ENCODE results near the gene PTK6. TPM values are rescaled to one million over a fixed set of nuclear protein-coding genes. Genes with fewer than 3 reads are reported as not detected.

The PTK6 gene
- total RNA-seq, 1 experiment from 2014 or later, result 6.7 TPM

DNA sequence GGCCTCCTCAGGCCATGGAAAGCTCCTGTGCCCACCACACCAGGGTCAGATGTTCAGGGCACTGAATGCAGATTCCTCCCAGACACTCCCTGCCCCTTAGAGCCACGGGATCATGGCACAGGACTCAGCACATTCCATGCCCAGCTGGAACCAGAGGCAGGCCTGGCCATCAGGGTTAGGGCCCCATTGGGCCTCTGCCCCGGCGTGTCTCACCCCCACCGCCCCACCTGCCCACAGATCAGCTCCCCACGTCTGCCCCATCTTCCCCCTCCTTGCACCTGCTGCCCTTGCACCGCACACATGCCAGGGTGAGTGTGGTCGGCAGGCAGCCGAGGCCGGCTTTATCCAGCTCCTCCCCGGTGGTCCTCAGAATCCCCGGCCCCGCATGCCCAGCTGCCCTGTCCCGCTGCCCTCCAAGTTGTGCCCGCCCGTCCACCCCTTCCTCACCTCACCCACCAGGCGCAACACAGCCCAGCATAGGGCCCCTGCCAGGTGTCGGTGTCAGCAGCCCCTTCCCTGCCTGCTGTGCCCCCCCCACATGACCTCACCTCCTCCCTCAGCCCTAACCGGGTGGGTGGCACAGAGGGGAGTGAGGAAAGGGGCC lies 12.6 kb upstream of the PTK6 start:
- no peaks in the 10 kb centered on the region for H3K9me3 ChIP-seq (ENCODE audit: control insufficient read depth in 1 of 2, insufficient read depth in 1 of 2, low read depth in 1 of 2, low read length in 2 of 2)
- POLR2A ChIA-PET, result no interaction called here
- ATAC-seq (no peak), DNase-seq (ENCODE audit: low read depth, low spot score) (no peak)
- H3K4me2 ChIP-seq (ENCODE audit: low read length), result no peak overlapping the region
- no peaks in the 10 kb centered on the region for H3K79me2 ChIP-seq (ENCODE audit: insufficient read depth, low read length)
- intact Hi-C loops (cut with micrococcal nuclease), result no loop called here
- H3K27me3 ChIP-seq (ENCODE audit: insufficient read depth, low read length), result no peaks in the 10 kb centered on the region
- H2AFZ ChIP-seq (ENCODE audit: low read depth, low read length, poor library complexity, severe bottlenecking), result no peak overlapping the region
- no peak overlapping the region for H3K9ac ChIP-seq (ENCODE audit: low read length)
- peaks cover 27 to 46% of the 10 kb centered on the region in 2 experiments for H3K4me1 ChIP-seq (ENCODE audit: control insufficient read depth in 1 of 2, insufficient read depth in 2 of 2, low read length in 2 of 2)
- H3K9me2 ChIP-seq (ENCODE audit: insufficient read depth), result no peaks in the 10 kb centered on the region
- H4K20me1 ChIP-seq (ENCODE audit: insufficient read depth), result no peaks in the 10 kb centered on the region
- RAD21 ChIA-PET (ENCODE audit: low non-redundant PET in 1 of 2, low total read pairs in 2 of 2, uncharacterized antibody in 2 of 2, unreplicated experiment in 2 of 2), result no interaction called here
- TF ChIP-seq EGR1 (IDR thresholded peaks at IDR 0.05; ENCODE audit: low read depth), result no peak
- no peak for TF ChIP-seq ELF1 (IDR thresholded peaks at IDR 0.05; ENCODE audit: borderline replicate concordance, low read depth)
- TF ChIP-seq CBX3 (IDR thresholded peaks at IDR 0.05; ENCODE audit: low read depth), result no peak
- TF ChIP-seq, protein P1, sequence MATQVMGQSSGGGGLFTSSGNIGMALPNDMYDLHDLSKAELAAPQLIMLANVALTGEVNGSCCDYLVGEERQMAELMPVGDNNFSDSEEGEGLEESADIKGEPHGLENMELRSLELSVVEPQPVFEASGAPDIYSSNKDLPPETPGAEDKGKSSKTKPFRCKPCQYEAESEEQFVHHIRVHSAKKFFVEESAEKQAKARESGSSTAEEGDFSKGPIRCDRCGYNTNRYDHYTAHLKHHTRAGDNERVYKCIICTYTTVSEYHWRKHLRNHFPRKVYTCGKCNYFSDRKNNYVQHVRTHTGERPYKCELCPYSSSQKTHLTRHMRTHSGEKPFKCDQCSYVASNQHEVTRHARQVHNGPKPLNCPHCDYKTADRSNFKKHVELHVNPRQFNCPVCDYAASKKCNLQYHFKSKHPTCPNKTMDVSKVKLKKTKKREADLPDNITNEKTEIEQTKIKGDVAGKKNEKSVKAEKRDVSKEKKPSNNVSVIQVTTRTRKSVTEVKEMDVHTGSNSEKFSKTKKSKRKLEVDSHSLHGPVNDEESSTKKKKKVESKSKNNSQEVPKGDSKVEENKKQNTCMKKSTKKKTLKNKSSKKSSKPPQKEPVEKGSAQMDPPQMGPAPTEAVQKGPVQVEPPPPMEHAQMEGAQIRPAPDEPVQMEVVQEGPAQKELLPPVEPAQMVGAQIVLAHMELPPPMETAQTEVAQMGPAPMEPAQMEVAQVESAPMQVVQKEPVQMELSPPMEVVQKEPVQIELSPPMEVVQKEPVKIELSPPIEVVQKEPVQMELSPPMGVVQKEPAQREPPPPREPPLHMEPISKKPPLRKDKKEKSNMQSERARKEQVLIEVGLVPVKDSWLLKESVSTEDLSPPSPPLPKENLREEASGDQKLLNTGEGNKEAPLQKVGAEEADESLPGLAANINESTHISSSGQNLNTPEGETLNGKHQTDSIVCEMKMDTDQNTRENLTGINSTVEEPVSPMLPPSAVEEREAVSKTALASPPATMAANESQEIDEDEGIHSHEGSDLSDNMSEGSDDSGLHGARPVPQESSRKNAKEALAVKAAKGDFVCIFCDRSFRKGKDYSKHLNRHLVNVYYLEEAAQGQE (IDR thresholded peaks at IDR 0.05; ENCODE audit: low read depth), result no peak
- TF ChIP-seq, protein P2, sequence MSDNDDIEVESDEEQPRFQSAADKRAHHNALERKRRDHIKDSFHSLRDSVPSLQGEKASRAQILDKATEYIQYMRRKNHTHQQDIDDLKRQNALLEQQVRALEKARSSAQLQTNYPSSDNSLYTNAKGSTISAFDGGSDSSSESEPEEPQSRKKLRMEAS (IDR thresholded peaks at IDR 0.05), result no peak
- no peak for TF ChIP-seq EZH2phosphoT487 (IDR thresholded peaks at IDR 0.05; ENCODE audit: borderline replicate concordance)
- no peak for TF ChIP-seq POLR2A (IDR thresholded peaks at IDR 0.05; ENCODE audit: borderline replicate concordance, extremely low read depth, insufficient read depth, insufficient read length)
- CTCF ChIA-PET, result no interaction called here
- BruUV-seq (replicated peaks), result no TSS peak
- no peak overlapping the region for H3K27ac ChIP-seq (ENCODE audit: low read depth, low read length)
- no peak overlapping the region for H3K4me3 ChIP-seq (replicated peaks in 1 of 2; ENCODE audit: low read depth in 1 of 2, low read length in 2 of 2)
- H3K36me3 ChIP-seq (ENCODE audit: control insufficient read depth in 1 of 2, insufficient read depth in 2 of 2, low read length in 2 of 2), result no peaks in the 10 kb centered on the region

Measured in HCT116 (cell line).